Activated naive CD8-positive, alpha-beta T cell treated with anti-CD3 and anti-CD28 coated beads, Interleukin-2, amount 10 ng/mL, durations not matched to agents 7 days and 5 days (primary cell): ENCODE results near the gene KBTBD3. TPM values are rescaled to one million over a fixed set of nuclear protein-coding genes. Genes with fewer than 3 reads are reported as not detected.

ENCODE experiments used
- ATAC-seq: fragments of 150-1000 bp; cut with Tn5 transposase; one replicate; pipeline ENCODE4 v1.10.0; 2021; ENCODE audit warnings: low read depth, moderate library complexity
- POLR2A ChIA-PET: fragments of 350-600 bp; sonication (Branson Sonifier 250); formaldehyde crosslinking; loops from one replicate; lab custom pipeline; 2021; ENCODE audit warnings: antibody characterized with exemption; lab: Charles Lee
- DNase-seq: peaks from one replicate; pipeline ENCODE4 v3.0.0; 2021
- H3K27ac Mint-ChIP-seq: one replicate; pipeline ENCODE4 v1.8.0; 2022; ENCODE audit warnings: mild to moderate bottlenecking, mixed read lengths
- H3K27me3 Mint-ChIP-seq: one replicate; pipeline ENCODE4 v1.8.0; 2022; ENCODE audit warnings: mild to moderate bottlenecking, moderate library complexity, mixed read lengths
- H3K36me3 Mint-ChIP-seq: one replicate; pipeline ENCODE4 v1.8.0; 2021; ENCODE audit warnings: mild to moderate bottlenecking, mixed read lengths
- H3K4me1 Mint-ChIP-seq: one replicate; pipeline ENCODE4 v1.8.0; 2021; ENCODE audit warnings: mixed read lengths
- H3K4me3 Mint-ChIP-seq: one replicate; pipeline ENCODE4 v1.8.0; 2022; ENCODE audit warnings: mild to moderate bottlenecking, moderate library complexity, mixed read lengths
- H3K9me3 Mint-ChIP-seq: one replicate; pipeline ENCODE4 v1.8.0; 2021; ENCODE audit warnings: mixed read lengths
- total RNA-seq, 2 experiments: library from RNA; stranded (reverse); gene quantifications; one replicate each; pipeline ENCODE4 v1.2.3, GENCODE V29; 2021

KBTBD3 gene
- total RNA-seq, 2 experiments from 2014 or later = 10.4 to 13.4 TPM

GRCh38 chr11:106047631-106048030 is 29.5 kb downstream of the KBTBD3 start:
- no peak for DNase-seq
- Mint-ChIP-seq H3K9me3 (no peaks in the 10 kb centered on the region), H3K27ac (no peak overlapping the region), H3K36me3 (no peaks in the 10 kb centered on the region), H3K27me3 (peaks cover 9% of the 10 kb centered on the region), H3K4me3 (no peak overlapping the region), H3K4me1 (no peaks in the 10 kb centered on the region)
- POLR2A ChIA-PET = no interaction called here
- no peak for ATAC-seq

- Mint-ChIP-seq H3K9me3 (no peaks in the 10 kb centered on the region), H3K4me3 (no peak overlapping the region), H3K4me1 (no peaks in the 10 kb centered on the region), H3K36me3 (no peaks in the 10 kb centered on the region), H3K27ac (no peak overlapping the region), H3K27me3 (peaks cover 9% of the 10 kb centered on the region)
- no peak for ATAC-seq
- POLR2A ChIA-PET = no interaction called here
- DNase-seq = no peak
These were observed 33.6 kb downstream of the KBTBD3 start for GRCh38 chr11:106043540-106043939.

- ATAC-seq (no peak), DNase-seq (no peak)
- no peaks in the 10 kb centered on the region for H3K36me3 Mint-ChIP-seq
- H3K4me3 Mint-ChIP-seq = no peak overlapping the region
- H3K4me1 Mint-ChIP-seq = no peaks in the 10 kb centered on the region
- no peak overlapping the region for H3K27ac Mint-ChIP-seq
- POLR2A ChIA-PET = no interaction called here
- H3K9me3 Mint-ChIP-seq = no peaks in the 10 kb centered on the region
- peaks cover 17% of the 10 kb centered on the region for H3K27me3 Mint-ChIP-seq
These were observed 44.3 kb downstream of the KBTBD3 start for GRCh38 chr11:106032861-106033260.

GRCh38 chr11:106031936-106032335 is 45.2 kb downstream of the KBTBD3 start:
- no peaks in the 10 kb centered on the region for H3K4me1 Mint-ChIP-seq
- no peak overlapping the region for H3K4me3 Mint-ChIP-seq
- DNase-seq (no peak), ATAC-seq (no peak)
- no peak overlapping the region for H3K27ac Mint-ChIP-seq
- H3K27me3 Mint-ChIP-seq = peaks cover 17% of the 10 kb centered on the region
- peaks cover 3% of the 10 kb centered on the region for H3K9me3 Mint-ChIP-seq
- POLR2A ChIA-PET = no interaction called here
- H3K36me3 Mint-ChIP-seq = no peaks in the 10 kb centered on the region

GRCh38 chr11:106031202-106031810 is 45.8 kb downstream of the KBTBD3 start:
- no peak overlapping the region for H3K27ac Mint-ChIP-seq

GRCh38 chr11:106030609-106031008 is 46.5 kb downstream of the KBTBD3 start:
- DNase-seq = no peak
- no peak overlapping the region for H3K4me3 Mint-ChIP-seq
- H3K4me1 Mint-ChIP-seq = no peaks in the 10 kb centered on the region
- peaks cover 16% of the 10 kb centered on the region for H3K27me3 Mint-ChIP-seq
- no peaks in the 10 kb centered on the region for H3K36me3 Mint-ChIP-seq
- peaks cover 3% of the 10 kb centered on the region for H3K9me3 Mint-ChIP-seq
- no peak overlapping the region for H3K27ac Mint-ChIP-seq
- ATAC-seq = no peak
- POLR2A ChIA-PET = no interaction called here

More at GRCh38 chr11:106031202-106031810, 45.8 kb downstream of the KBTBD3 start:
- DNase-seq = no peak
- no peaks in the 10 kb centered on the region for H3K4me1 Mint-ChIP-seq
- peaks cover 3% of the 10 kb centered on the region for H3K9me3 Mint-ChIP-seq
- POLR2A ChIA-PET = no interaction called here
- H3K4me3 Mint-ChIP-seq = no peak overlapping the region
- H3K27me3 Mint-ChIP-seq = peaks cover 19% of the 10 kb centered on the region
- H3K36me3 Mint-ChIP-seq = no peaks in the 10 kb centered on the region
- no peak for ATAC-seq

GRCh38 chr11:106022795-106023275 is 54.3 kb downstream of the KBTBD3 start:
- POLR2A ChIA-PET = interaction anchor here (1.6 kb wide), 1 partner anchor 54 kb away, joined by 6 read pairs; the partner anchor contains the start of genes AASDHPPT and KBTBD3
- peaks cover 14% of the 10 kb centered on the region for H3K36me3 Mint-ChIP-seq
- peaks cover 4% of the 10 kb centered on the region for H3K9me3 Mint-ChIP-seq
- peaks cover 25% of the 10 kb centered on the region for H3K4me1 Mint-ChIP-seq
- peak overlapping the region; percentile 87 for H3K27ac Mint-ChIP-seq
- H3K27me3 Mint-ChIP-seq = peaks cover 3% of the 10 kb centered on the region
- H3K4me3 Mint-ChIP-seq = peak overlapping the region; percentile 95
- DNase-seq = no peak
- no peak for ATAC-seq

GRCh38 chr11:106021967-106022794 is 55.0 kb downstream of the KBTBD3 start, which contains the start of gene MSANTD4:
Gene MSANTD4 (minus strand): TSS chr11:106022240. CDS start chr11:106010917, 11,323 bp downstream.
- H3K27ac Mint-ChIP-seq = peak within 1 kb of the TSS; percentile 87
- H3K27me3 Mint-ChIP-seq = peaks cover 3% of the 10 kb centered on the region
- peaks cover 26% of the 10 kb centered on the region for H3K4me1 Mint-ChIP-seq
- POLR2A ChIA-PET = interaction anchor here (1.6 kb wide), 1 partner anchor 55 kb away, joined by 6 read pairs; the partner anchor contains the start of genes AASDHPPT and KBTBD3
- peaks cover 14% of the 10 kb centered on the region for H3K36me3 Mint-ChIP-seq
- DNase-seq (peak; percentile 94), ATAC-seq (peak; percentile 99)
- H3K9me3 Mint-ChIP-seq = peaks cover 3% of the 10 kb centered on the region
- H3K4me3 Mint-ChIP-seq = peak within 1 kb of the TSS; percentile 95

- Mint-ChIP-seq H3K27ac (peak overlapping the region; percentile 87), H3K4me3 (peak overlapping the region; percentile 95), H3K9me3 (peaks cover 2% of the 10 kb centered on the region), H3K4me1 (peaks cover 32% of the 10 kb centered on the region), H3K36me3 (peaks cover 15% of the 10 kb centered on the region), H3K27me3 (no peaks in the 10 kb centered on the region)
- DNase-seq (no peak), ATAC-seq (no peak)
- POLR2A ChIA-PET = no interaction called here
These were observed 55.8 kb downstream of the KBTBD3 start for GRCh38 chr11:106021181-106021966.

- peaks cover 28% of the 10 kb centered on the region for H3K36me3 Mint-ChIP-seq
- no peak for ATAC-seq
- no peak for DNase-seq
- no peak overlapping the region for H3K27ac Mint-ChIP-seq
- H3K27me3 Mint-ChIP-seq = no peaks in the 10 kb centered on the region
- POLR2A ChIA-PET = no interaction called here
- no peaks in the 10 kb centered on the region for H3K9me3 Mint-ChIP-seq
- H3K4me3 Mint-ChIP-seq = no peak overlapping the region
- peaks cover 34% of the 10 kb centered on the region for H3K4me1 Mint-ChIP-seq
These were observed 60.1 kb downstream of the KBTBD3 start for GRCh38 chr11:106017093-106017492.

- no peak overlapping the region for H3K27ac Mint-ChIP-seq
- H3K36me3 Mint-ChIP-seq = peaks cover 38% of the 10 kb centered on the region
- no peaks in the 10 kb centered on the region for H3K27me3 Mint-ChIP-seq
- DNase-seq (no peak), ATAC-seq (no peak)
- no peaks in the 10 kb centered on the region for H3K9me3 Mint-ChIP-seq
- POLR2A ChIA-PET = no interaction called here
- H3K4me1 Mint-ChIP-seq = peaks cover 27% of the 10 kb centered on the region
- no peak overlapping the region for H3K4me3 Mint-ChIP-seq
These were observed 62.1 kb downstream of the KBTBD3 start for GRCh38 chr11:106015066-106015465.

GRCh38 chr11:106014620-106015019 is 62.5 kb downstream of the KBTBD3 start:
- peaks cover 23% of the 10 kb centered on the region for H3K4me1 Mint-ChIP-seq
- H3K4me3 Mint-ChIP-seq = no peak overlapping the region
- peaks cover 40% of the 10 kb centered on the region for H3K36me3 Mint-ChIP-seq
- POLR2A ChIA-PET = no interaction called here
- H3K27ac Mint-ChIP-seq = no peak overlapping the region
- ATAC-seq (no peak), DNase-seq (no peak)
- no peaks in the 10 kb centered on the region for H3K27me3 Mint-ChIP-seq
- H3K9me3 Mint-ChIP-seq = peaks cover 2% of the 10 kb centered on the region

- H3K36me3 Mint-ChIP-seq = peaks cover 43% of the 10 kb centered on the region
- no peak overlapping the region for H3K27ac Mint-ChIP-seq
- no peak overlapping the region for H3K4me3 Mint-ChIP-seq
- ATAC-seq = no peak
- POLR2A ChIA-PET = no interaction called here
- no peak for DNase-seq
- H3K9me3 Mint-ChIP-seq = peaks cover 4% of the 10 kb centered on the region
- H3K4me1 Mint-ChIP-seq = peaks cover 20% of the 10 kb centered on the region
- no peaks in the 10 kb centered on the region for H3K27me3 Mint-ChIP-seq
These were observed 63.1 kb downstream of the KBTBD3 start for GRCh38 chr11:106014035-106014434.
